CD4-positive, alpha-beta T cell treated with Interleukin-21 for 1 hour (primary cell): ENCODE results near the gene FKRP.
"Not testable (repeated sequence)": the region's sequence is repeated elsewhere in the genome, so short reads cannot be mapped to it uniquely, and the experiment has no call there.

ENCODE experiments used
- DNase-seq: peaks from one replicate; pipeline ENCODE4 v3.0.0-alpha.2; 2020

FKRP gene

GRCh38 chr19:46759817-46760333 is 14.0 kb downstream of the FKRP start:
- DNase-seq: no peak

DNA sequence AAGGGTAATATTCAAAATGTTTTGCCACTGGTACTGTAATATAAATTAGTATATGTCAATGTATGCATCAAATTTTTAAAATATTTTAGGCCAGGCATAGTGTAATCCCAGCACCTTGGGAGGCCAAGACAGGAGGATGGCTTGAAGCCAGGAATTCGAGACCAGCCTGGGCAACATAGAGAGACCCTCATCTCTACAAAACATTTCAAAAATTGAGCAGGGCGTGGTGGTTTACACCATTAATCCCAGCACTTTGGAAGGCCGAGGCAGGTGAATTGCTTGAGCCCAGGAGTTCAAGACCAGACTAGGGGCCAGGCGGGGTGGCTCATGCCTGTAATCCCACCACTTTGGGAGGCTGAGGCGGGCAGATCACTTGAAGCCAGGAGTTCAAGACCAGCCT is 14.5 kb downstream of the FKRP start:
- DNase-seq: no peak

GRCh38 chr19:46760897-46761296 is 15.0 kb downstream of the FKRP start:
- DNase-seq: not testable (repeated sequence)

GRCh38 chr19:46761418-46761831 is 15.6 kb downstream of the FKRP start:
- DNase-seq: no peak

DNA sequence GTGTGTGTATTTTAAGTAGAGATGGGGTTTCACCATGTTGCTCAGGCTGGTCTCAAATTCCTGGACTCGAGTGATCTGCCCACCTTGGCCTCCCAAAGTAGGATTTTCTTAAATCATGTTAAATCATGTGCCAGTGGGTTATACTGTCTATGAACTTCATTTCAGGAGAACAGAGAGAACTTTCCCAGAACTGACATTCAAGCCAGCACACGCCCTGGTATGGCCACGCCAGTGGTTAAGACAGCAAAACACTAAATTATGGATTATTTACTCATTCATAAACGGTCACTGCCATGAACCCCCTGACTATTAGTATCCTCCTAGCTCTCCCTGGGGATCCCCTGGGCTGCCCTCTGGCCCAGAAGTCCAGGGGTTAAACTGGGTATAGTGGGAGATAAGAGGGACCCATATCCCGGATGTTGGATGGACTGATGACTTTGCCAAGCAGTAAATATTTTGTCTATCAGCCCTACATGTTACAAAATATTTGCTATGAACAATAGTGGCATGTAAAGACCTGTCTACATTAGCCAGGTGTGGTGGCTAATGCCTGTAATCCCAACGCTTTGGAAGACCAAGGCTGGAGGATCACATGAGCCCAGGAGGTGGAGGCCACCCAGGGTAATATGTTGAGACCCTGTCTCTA is 16.5 kb downstream of the FKRP start:
- no peak for DNase-seq

- DNase-seq: no peak
Measured at GRCh38 chr19:46764817-46765291, 19.0 kb downstream of the FKRP start.

- peak; percentile 71 for DNase-seq
Measured at GRCh38 chr19:46766569-46767317, 20.9 kb downstream of the FKRP start.

- DNase-seq: not testable (repeated sequence)
Measured at GRCh38 chr19:46768746-46769145, 22.9 kb downstream of the FKRP start.

- DNase-seq: no peak
Measured at GRCh38 chr19:46772170-46773017, 26.5 kb downstream of the FKRP start.

GRCh38 chr19:46773018-46773399 is 27.2 kb downstream of the FKRP start:
- no peak for DNase-seq

- no peak for DNase-seq
Measured at GRCh38 chr19:46775642-46776258, 29.9 kb downstream of the FKRP start.

GRCh38 chr19:46776927-46777911 is 31.4 kb downstream of the FKRP start:
- DNase-seq: no peak

DNA sequence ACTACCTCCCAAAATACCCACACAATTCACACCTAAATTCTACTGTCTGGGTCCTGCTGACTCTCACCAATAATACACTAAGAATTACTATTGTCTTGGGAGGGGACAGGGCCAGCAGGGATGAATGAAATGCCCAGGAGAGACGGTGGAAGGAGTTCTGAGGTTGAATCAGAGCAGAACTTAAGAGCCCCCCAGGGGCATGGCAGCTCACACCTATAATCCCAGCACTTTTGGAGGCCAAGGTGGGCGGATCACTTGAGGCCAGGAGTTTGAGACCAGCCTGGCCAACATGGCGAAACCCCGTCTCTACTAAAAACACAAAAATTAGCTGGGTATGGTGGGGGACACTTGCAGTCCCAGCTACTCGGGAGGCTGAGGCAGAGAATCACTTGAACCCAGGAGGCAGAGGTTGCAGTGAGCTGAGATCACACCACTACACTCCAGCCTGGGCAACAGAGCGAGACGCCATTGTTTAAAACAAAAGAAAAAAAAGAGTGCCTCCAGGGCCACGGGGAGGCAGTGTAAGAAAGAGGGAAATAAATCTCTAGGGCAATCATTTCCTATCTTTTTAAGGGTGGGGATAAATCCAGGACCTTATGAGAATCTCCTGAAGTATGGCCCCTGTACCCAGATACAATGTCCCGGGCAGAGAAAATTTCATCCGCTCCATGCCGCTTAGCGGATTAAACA is 32.2 kb downstream of the FKRP start:
- not testable (repeated sequence) for DNase-seq

DNA sequence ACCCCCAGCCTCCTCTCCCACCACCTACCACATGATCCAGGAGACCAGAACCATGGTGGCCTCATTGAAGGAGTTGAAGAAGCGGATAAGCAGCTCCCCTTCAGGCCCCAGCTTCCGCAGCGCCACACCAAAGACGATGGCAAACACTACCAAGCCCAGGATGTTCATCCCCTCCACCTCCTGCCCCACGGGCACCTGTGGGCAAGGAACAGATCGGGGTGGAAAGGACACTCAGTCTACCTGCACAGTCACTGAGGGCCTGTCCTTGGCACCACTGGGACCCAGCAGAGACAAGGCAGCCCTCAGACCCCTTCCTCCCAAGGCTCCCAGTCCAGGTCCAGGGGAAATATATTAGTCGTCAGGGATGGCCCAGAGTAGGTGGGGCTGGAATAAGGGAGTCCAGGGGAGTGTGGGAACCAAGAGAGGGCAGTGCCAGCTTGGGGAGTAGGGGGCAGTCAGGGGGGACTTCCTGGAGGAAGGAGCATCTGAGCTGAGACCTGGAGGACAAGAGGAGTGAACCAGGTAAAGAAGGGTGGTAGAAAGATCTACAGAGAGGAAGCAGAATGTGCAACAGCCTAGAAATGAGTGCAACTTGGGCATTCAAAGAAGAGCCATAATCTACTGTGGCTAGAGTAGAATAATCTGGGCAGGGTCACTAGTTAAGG is 36.6 kb downstream of the FKRP start:
- no peak for DNase-seq

DNA sequence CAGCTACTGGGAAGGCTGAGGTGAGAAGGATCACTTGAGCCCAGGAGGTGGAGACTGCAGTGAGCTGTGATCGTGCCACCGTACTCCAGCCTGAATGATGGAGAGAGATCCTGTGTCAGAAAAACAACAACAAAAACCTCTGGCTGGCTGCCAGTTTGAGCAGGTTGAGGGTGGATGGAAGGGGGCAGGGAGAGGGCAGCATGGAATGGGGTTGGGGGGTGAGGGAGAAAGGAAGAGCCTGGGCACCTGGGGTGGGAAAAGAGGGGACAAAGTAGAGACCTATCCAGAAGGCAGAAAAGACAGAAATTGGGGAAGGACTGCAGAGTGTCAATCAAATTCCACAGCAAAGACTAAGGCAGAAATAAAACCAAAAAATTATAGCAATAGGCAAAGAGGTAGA is 37.8 kb downstream of the FKRP start:
- DNase-seq: no peak

- DNase-seq: peak; percentile 57
Measured at GRCh38 chr19:46784262-46785053, 38.6 kb downstream of the FKRP start.

DNA sequence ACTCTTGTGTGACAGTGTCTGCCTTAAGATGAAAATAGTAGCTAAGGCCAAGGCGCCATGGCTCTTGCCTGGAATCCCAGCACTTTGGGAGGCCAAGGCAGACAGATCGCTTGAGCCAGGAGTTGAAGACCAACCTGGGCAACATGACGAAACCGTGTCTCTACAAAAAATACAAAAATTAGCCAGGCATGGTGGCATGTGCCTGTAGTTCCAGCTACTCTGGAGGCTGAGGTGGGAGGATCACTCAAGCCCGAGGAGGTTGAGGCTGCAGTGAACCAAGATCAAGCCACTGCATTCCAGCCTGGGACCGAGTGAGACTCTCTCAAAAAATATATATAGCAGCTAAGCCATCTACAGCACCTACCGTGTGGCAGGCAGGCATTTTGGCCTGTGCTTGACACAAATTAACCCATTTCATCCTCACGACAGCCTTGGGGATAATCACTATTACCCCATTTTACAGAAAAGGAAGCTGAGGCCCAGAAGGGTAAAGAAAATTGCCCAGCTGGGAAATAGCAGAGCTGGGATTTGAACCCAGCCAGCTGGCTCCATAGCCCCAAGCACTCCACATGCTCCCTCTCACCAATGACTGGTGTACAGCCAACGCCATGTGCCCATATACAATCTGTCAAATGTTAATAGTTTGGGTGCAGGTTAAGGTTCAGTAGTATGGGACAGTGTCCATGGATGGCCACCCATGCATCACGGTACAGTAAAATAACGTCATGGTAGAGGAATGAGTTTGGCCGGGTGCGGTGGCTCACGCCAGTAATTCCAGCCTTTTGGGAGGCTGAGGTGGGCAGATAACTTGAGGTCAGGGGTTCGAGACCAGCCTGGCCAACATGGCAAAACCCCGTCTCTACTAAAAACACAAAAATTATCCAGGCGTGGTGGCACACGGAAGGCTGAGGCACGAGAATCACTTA is 39.5 kb downstream of the FKRP start:
- DNase-seq: no peak

GRCh38 chr19:46785980-46786235 is 40.1 kb downstream of the FKRP start:
- DNase-seq: no peak
